K562 (cell line): ENCODE measurements around the gene CCDC34. TPM values are rescaled to one million over a fixed set of nuclear protein-coding genes. Genes with fewer than 3 reads are reported as not detected.

Source experiments
- ATAC-seq: fragments of 200-7000 bp; cut with Tn5 transposase; 3 replicates; pipeline ENCODE4 v1.9.1; 2020; ENCODE audit warnings: moderate library complexity
- BruUV-seq: library from RNA; stranded (reverse); fragments of 400-500 nt; replicated peaks from 2 replicates; lab custom pipeline; 2021; lab: Mats Ljungman, UMichigan
- CTCF ChIA-PET: fragments of 300-600 bp; formaldehyde crosslinking; extraction: SDS; loops from one replicate; lab custom pipeline; 2021; ENCODE audit warnings: low intra/inter-chr PET ratio; lab: Yijun Ruan, JAX
- POLR2A ChIA-PET: fragments of 300-600, 350-650 bp; sonication (Branson Sonifier 250); formaldehyde crosslinking; extraction: SDS; loops from one replicate; lab custom pipeline; 2021; ENCODE audit warnings: antibody characterized with exemption, inconsistent platforms; lab: Yijun Ruan, JAX
- DNase-seq, 4 experiments: peaks; one replicate each; pipeline versions ENCODE4 v3.0.0 to v3.0.0-alpha.2; 2011 to 2018; ENCODE audit warnings: low spot score in 3 of 4, mixed read lengths in 3 of 4; ENCODE audit errors: extremely low read depth in 1 of 4
- FAIRE-seq: peaks from 2 replicates; lab custom pipeline; 2011; peaks lifted over from hg19 to GRCh38; lab: Jason Lieb, UNC
- H2AFZ ChIP-seq: 2 replicates; pipeline ENCODE4 v1.6.0; 2011; ENCODE audit warnings: low read depth, low read length, control low read depth, inconsistent platforms
- H3K27ac ChIP-seq: fragments of 200-600 bp; 3 replicates; pipeline ENCODE4 v1.8.0; 2011; ENCODE audit warnings: low read depth, mild to moderate bottlenecking, control low read depth, inconsistent platforms, low read length, moderate library complexity, mixed read lengths; ENCODE audit errors: extremely low read depth
- H3K27me3 ChIP-seq, 2 experiments: fragments of 300-600 bp in 1 of 2; 2 replicates in 1 of 2; 3 replicates in 1 of 2; pipeline versions ENCODE4 v1.6.0 to v1.8.0; 2011; ENCODE audit warnings: inconsistent platforms in 2 of 2, low read length in 2 of 2, mild to moderate bottlenecking in 1 of 2, mixed read lengths in 1 of 2, moderate library complexity in 1 of 2; ENCODE audit not compliant: control insufficient read depth in 2 of 2, insufficient read depth in 2 of 2
- H3K36me3 ChIP-seq: fragments of 300-600 bp; 3 replicates; pipeline ENCODE4 v1.8.0; 2011; ENCODE audit warnings: mild to moderate bottlenecking, low read length, inconsistent platforms; ENCODE audit not compliant: control insufficient read depth, insufficient read depth
- H3K4me1 ChIP-seq, 2 experiments: fragments of 200-600 bp in 1 of 2; replicated peaks in 1 of 2; 2 replicates in 1 of 2; 3 replicates in 1 of 2; pipeline versions ENCODE4 v1.5.1 to v1.8.0; 2011; ENCODE audit warnings: inconsistent platforms in 2 of 2, low read length in 2 of 2, mild to moderate bottlenecking in 1 of 2, mixed read lengths in 1 of 2, moderate library complexity in 1 of 2; ENCODE audit not compliant: control insufficient read depth in 2 of 2, insufficient read depth in 2 of 2
- H3K4me2 ChIP-seq: 2 replicates; pipeline ENCODE4 v1.6.1; 2011; ENCODE audit warnings: low read length, control low read depth, inconsistent platforms, mixed read lengths; ENCODE audit not compliant: insufficient read depth
- H3K4me3 ChIP-seq: fragments of 200-600 bp; sonication (generic), shearing (Covaris generic); 2 replicates; pipeline ENCODE4 v1.5.1; 2016; ENCODE audit warnings: control low read depth, inconsistent platforms
- H3K79me2 ChIP-seq: fragments of 200-600 bp; 3 replicates; pipeline ENCODE4 v1.8.0; 2011; ENCODE audit warnings: low read length, inconsistent platforms; ENCODE audit not compliant: control insufficient read depth, insufficient read depth
- H3K9ac ChIP-seq, 2 experiments: 2 replicates each; pipeline versions ENCODE4 v1.6.0 to v1.6.1; 2011; ENCODE audit warnings: low read depth in 2 of 2, low read length in 2 of 2, control low read depth in 1 of 2, inconsistent platforms in 1 of 2, mild to moderate bottlenecking in 1 of 2, mixed read lengths in 1 of 2; ENCODE audit not compliant: insufficient read depth in 1 of 2
- H3K9me1 ChIP-seq: one replicate; pipeline ENCODE4 v1.6.0; 2011; ENCODE audit warnings: inconsistent platforms, mild to moderate bottlenecking, low read length, moderate library complexity; ENCODE audit not compliant: control insufficient read depth, insufficient read depth
- H3K9me3 ChIP-seq: replicated peaks from 2 replicates; pipeline ENCODE4 v1.5.1; 2011; ENCODE audit warnings: low read depth, low read length, inconsistent platforms; ENCODE audit not compliant: control insufficient read depth, insufficient read depth
- H4K20me1 ChIP-seq: replicated peaks from 2 replicates; pipeline ENCODE4 v1.6.1; 2011; ENCODE audit warnings: low read length, inconsistent platforms, mixed read lengths; ENCODE audit not compliant: control insufficient read depth, insufficient read depth
- CTBP1 ChIP-seq: fragments of 450-650 bp; IDR thresholded peaks from 2 replicates; pipeline ENCODE4 v1.6.1; 2016; ENCODE audit warnings: borderline replicate concordance
- FOXO4 ChIP-seq: fragments of 450-650 bp; formaldehyde crosslinking; IDR thresholded peaks from 2 replicates; pipeline ENCODE4 v1.4.0; 2020; ENCODE audit warnings: mild to moderate bottlenecking, moderate library complexity
- ZNF12 ChIP-seq: sonication (generic); formaldehyde crosslinking; IDR thresholded peaks from 2 replicates; pipeline ENCODE4 v1.4.0; 2020; ENCODE audit warnings: mild to moderate bottlenecking, missing genetic modification reagents
- ZNF507 ChIP-seq: conservative IDR thresholded peaks from 2 replicates; pipeline ENCODE4 v1.6.1; 2017; ENCODE audit warnings: missing genetic modification characterization, missing compliant biosample characterization
- WGBS: fragments of 100-300 bp; shearing (Covaris generic); methylation state at CpG from one replicate; pipeline ENCODE4 v1.1.6; 2016; ENCODE audit warnings: low coverage, mixed read lengths; ENCODE audit not compliant: insufficient coverage; ENCODE audit errors: missing lambda C conversion rate; 5-methylcytosine and 5-hydroxymethylcytosine counted together
- in situ Hi-C: fragments of 300-500 bp; cut with MboI; formaldehyde crosslinking; loops from 4 replicates; pipeline ENCODE4 v1.15.0; 2018; ENCODE audit warnings: inconsistent platforms, mixed read lengths
- intact Hi-C: fragments of 100-400 bp; cut with micrococcal nuclease; formaldehyde crosslinking; loops from 2 replicates; pipeline ENCODE4 v1.14.2; 2022
- polyA plus RNA-seq, 8 experiments: library from polyadenylated mRNA; depleted of rRNA in 4 of 8; stranded (reverse) in 5 of 8; unstranded in 3 of 8; fragments of >200 nt; fragmentation: Nextera tagmentation in 2 of 8; fragmentation: Illumina TruSeq in 1 of 8; extraction: Ambion mirVana in 2 of 8; extraction: Trizol in 1 of 8; gene quantifications; 2 replicates each; pipeline versions ENCODE4 v1.2.1 to v1.2.3, GENCODE V29; 2011 to 2014; ENCODE audit warnings: inconsistent platforms in 1 of 8, missing spikeins in 1 of 8
- total RNA-seq, 7 experiments: library from RNA; depleted of rRNA in 6 of 7; stranded (reverse); fragments of >200 nt in 6 of 7; fragmentation: Illumina TruSeq in 2 of 7; extraction: Trizol in 2 of 7; gene quantifications; 2 replicates each; pipeline versions ENCODE4 v1.2.1 to v1.2.3, GENCODE V29; 2011 to 2021; ENCODE audit warnings: low replicate concordance in 1 of 7

CCDC34 gene
- total and polyA plus RNA-seq, 9 of the 15 experiments (the other 6 are each of a cell fraction or from before 2014, with no cell fraction given), result 6.2 to 42.0 (median 15.7) TPM

GRCh38 chr11:27348340-27348873, 14.6 kb downstream of the CCDC34 start:
- ChIA-PET POLR2A (no interaction called here), CTCF (no interaction called here)
- Histone ChIP-seq H3K79me2 (no peaks in the 10 kb centered on the region), H3K9me3 (no peaks in the 10 kb centered on the region), H2AFZ (no peak overlapping the region), H3K4me1 (0 out of 5 replicates have a peak, but pooled peaks cover 0 to 3% of the 10 kb centered on the region in 2 experiments), H4K20me1 (no peaks in the 10 kb centered on the region), H3K27ac (no peak overlapping the region), H3K4me3 (no peak overlapping the region), H3K36me3 (peaks cover 6% of the 10 kb centered on the region; the same call in 1 of the 3 replicates), H3K27me3 (no peaks in the 10 kb centered on the region), H3K9ac (no peak overlapping the region), H3K9me1 (no peaks in the 10 kb centered on the region), H3K4me2 (no peak overlapping the region)
- WGBS, result 26% methylated on average over 3 of the region's 3 CpGs
- in situ Hi-C loops, result no loop called here
- ATAC-seq (no peak), DNase-seq (no peak), FAIRE-seq (no peak)
- intact Hi-C loops, result no loop called here
- TF ChIP-seq ZNF507 (tag), result no peak
- TF ChIP-seq CTBP1, result no peak
- no peak for TF ChIP-seq ZNF12
- no peak for TF ChIP-seq FOXO4
- no TSS peak for BruUV-seq
